NCI-H2227 treated with DMSO at 0.1 percent for 48 hours (cell line): ENCODE data around the gene CLBA1.

Experiments
- DNase-seq: peaks from one replicate; lab custom pipeline; 2025; lab: John Stamatoyannopoulos, UW

CLBA1 gene

DNA sequence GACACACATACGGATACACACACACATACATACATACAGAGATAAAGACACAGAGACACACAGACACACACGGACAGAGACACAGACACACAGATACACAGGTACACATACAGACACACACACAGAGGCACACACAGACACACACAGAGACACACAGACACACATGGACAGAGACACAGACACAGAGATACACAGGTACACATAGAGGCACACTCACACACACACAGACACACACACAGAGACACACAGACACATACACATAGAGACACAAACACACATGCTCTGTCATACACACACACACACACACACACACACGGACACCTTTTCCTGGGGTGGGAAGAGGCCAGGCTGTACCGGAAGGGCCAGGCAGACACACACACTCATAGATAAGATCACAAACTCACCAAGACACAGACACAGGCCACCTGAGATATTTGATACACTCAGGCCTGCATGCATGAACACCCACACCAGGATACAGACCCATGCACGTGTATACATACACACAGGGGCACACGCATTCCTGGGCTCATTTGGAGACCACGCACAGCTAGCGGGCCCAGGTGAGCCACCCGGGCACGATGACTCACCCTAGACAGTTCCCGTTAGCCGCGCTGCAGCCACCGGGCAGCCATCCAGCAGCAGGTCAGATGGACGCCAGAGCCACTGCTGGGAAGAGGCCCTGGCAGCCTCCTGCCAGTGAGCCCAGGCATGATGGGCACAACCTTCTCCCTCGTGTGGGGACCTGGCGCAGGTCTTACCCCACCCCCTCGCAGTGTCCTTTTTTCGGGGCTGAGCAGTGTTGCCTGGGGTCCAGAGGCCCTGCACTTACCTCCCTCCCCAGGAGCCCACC is 5.6 kb upstream of the CLBA1 start:
- DNase-seq, result no peak

- DNase-seq, result no peak
These were observed 4.7 kb upstream of the CLBA1 start for GRCh38 chr14:104980611-104981531.

- no peak for DNase-seq
These were observed 3.7 kb upstream of the CLBA1 start for GRCh38 chr14:104981699-104982541.

- DNase-seq, result no peak
These were observed 2.9 kb upstream of the CLBA1 start for GRCh38 chr14:104982548-104983230.

GRCh38 chr14:104983231-104983721 is 2.3 kb upstream of the CLBA1 start:
- no peak for DNase-seq

DNA sequence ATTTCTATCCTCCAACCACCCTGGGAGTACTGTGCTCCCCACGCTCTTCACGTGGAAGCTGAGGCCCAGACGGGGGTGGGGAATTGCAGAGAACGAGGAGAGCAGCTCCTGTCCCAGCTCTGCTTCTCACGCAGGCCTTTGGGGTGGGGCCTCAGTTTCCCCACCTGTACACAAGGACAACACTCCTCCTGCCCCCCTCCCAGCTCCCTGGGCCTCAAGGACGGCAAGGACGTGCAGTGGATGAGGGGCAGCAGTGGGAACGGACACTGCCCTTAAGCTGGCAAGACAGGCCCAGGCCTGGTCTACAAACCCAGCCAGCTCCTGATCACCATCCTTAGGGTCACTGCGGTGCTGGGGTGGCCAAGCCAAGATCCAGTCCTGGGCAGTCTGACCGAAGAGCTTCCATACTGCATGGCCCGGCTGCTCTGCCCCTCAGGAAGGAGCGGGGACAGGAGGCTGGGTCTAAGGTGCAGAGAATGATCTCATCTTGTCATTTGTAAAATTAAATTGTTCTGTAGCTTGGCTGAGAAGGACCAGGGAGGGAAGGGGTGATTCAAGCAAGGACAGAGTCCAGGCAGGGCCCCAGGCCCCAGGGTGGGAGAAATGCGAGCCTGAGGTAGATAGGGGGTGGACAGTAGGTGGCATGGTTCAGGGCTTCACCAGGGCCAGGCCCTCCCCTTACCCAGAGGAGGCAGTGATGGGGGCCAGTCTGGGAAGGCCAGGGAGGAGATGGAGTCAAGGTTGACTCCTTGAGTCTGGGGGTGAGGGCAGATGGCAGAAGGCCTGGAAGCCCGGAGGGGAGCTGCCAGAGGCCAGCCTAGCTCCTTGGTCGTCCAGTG is 1.3 kb upstream of the CLBA1 start:
- no peak for DNase-seq

DNA sequence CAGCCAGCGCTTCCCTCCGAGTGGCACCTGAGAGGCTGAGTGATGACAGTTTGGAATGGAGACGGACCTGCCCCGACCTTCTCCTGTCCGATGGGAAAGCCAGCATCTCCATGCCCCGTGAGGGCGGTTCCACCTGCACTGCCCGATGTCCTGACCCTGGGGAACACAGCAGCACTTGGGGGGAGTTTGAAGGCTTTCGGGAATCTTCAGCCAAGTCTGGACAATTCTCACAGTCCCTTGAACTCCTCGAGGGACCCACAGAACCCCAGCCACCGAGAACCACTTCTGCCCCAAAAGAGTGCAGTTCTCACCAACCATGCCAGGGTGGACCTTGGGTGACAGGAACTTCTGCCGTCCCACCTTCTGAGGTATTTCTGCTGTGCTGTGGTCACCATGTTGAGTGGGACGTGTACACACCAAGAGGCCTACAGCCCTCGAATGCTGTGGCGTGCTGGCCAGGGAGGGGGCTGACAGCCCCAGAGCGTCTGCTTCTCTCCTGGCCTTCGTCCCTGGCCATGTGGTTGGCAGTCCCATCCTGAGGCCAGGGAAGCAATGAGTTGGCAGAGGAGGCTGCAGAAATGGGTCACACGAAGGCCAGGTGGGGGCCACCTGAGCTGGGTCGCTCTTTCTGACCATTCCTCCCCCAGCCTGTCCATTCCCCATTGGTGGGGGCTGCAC is 1.0 kb downstream of the CLBA1 start:
- DNase-seq, result no peak

DNA sequence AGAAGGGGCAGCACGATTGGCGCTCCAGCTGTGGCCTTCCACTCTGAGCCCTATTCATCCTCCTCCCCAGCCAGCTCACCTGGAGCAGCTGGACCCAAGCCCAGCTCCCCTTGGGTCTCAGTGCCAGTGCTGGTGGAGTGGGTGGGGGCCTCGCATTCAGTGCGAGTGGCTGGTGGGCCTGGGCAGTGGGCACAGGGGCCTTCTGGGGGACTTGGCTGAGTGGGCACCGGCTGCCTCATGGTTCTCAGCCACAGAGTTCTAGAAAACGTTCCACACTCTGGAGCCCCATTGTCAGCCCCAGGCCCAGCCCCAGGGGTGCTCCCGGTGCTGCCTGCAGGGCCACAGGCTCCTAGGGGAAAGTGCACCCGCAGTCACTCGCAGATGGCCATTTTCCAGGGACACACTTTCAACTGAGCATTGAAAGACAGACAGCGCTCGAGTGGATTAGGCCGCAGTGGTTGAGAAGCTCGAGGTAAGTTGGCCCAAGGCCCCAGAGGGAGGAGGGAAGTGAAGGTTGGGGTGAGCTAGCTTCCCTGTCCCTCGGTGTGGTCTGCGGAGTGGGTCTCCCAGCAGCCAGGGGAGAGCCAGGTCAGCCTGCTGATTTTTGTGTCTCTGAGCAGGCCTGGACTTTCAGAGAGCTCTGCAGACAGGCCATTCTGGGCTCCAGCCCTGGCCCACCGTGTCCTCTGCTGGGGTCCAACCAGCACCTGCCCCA is 3.8 kb downstream of the CLBA1 start:
- no peak for DNase-seq

- DNase-seq, result no peak
These were observed 4.3 kb downstream of the CLBA1 start for GRCh38 chr14:104989951-104990303.

- DNase-seq, result no peak
These were observed 6.3 kb downstream of the CLBA1 start for GRCh38 chr14:104991896-104992230.

DNA sequence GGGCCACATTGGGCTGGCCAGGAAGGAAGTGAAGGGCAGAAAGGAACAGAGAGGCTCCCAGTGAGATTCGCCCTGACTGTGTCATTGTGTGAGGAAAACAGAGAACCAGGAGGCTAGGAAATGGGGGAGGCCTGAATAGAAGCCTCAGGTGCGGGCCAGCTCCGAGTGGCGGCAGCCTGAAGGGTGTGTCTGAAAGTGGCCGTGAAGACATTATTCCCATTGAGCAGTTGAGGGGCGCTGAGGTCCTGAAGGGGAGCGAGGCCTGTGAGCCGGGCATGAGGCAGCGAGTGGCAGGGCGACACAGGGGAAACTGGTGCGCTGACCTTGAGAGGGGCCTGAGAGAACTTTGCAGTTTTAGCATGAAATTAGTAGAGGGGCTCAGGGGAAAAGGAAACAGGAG is 6.9 kb downstream of the CLBA1 start:
- no peak for DNase-seq

GRCh38 chr14:104993306-104993705 is 7.7 kb downstream of the CLBA1 start:
- no peak for DNase-seq

DNA sequence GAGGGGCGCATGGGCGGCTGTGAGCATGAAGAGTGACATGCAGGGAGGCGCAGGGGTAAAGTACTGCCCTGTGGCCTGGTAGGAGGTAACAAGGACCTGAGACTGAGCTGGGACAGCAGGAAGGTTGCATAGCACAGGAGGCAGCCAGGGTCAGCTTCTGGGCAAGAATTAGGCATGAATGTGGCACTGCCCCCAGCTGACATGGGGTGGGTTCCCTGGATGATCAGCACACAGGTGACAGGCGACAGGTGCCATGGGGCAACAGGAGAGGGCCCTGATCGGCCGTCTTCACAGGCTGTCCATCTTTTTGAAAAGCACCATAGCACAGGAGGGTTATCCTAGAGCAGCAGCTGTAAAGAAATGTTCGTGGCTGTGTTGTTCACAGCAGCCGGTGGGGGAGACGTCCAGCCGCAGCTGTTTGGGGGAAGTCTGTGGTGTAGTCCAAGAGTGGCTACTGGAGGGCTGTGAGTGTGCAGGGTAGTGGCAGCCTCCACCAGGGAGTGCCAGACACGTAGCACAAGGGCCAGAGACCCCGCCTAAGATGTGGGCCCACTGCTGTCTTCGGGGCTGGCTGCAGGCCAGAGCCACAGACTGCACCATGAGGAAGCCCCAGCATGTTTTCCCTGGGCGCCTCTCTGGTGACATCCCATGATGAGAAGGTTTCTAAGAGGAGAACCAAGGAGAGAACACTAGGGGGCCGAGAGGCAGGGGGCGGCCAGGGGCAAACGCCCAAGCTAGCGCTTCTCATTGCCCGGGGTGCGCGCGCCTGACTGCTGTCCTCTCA is 8.4 kb downstream of the CLBA1 start:
- DNase-seq, result no peak

DNA sequence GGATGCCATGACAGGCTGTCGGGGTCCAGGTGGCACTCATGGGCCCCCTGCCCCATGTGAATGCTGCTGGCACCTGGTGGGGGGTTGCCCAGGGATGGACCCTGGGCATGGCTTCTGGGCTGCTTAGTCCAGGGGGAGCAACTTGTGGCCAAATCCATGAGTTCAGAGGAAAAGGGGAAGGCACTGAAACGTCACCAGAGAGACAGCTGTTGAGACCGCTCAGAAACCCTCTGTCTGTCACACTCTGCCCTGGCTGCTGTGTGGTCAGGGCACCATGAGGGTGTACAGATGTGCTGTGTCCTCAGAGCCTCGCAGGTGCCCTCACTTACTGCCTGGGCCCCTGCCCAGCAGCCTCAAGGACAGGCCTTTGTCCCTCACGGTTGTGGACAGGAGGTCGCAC is 9.4 kb downstream of the CLBA1 start:
- no peak for DNase-seq

GRCh38 chr14:104996032-104996431 is 10.4 kb downstream of the CLBA1 start:
- DNase-seq, result no peak

- no peak for DNase-seq
These were observed 10.9 kb downstream of the CLBA1 start for GRCh38 chr14:104996483-104996882.

DNA sequence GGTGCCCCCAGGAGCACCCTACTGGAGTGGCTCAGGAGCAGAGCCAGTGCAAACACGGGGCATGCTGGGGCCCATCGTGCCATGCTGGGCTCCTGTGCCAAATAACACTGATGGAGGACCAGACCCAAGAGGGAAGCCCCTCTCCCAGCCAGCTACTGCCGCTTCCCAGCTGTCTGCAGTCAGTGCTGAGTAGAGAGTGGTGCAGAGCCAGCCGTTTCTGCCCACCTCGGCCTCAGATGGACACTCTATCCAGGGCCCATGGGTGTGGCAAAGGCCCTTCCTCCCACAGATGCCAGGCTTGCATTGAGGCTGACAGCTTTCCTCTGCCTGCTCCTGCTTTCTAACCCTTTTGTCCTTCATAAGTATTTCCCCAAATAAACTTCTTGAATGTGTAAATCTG is 13.2 kb downstream of the CLBA1 start:
- no peak for DNase-seq

GRCh38 chr14:104999361-104999760 is 13.8 kb downstream of the CLBA1 start:
- no peak for DNase-seq
